ENCODE results near the gene TOB1.

The TOB1 gene

DNA sequence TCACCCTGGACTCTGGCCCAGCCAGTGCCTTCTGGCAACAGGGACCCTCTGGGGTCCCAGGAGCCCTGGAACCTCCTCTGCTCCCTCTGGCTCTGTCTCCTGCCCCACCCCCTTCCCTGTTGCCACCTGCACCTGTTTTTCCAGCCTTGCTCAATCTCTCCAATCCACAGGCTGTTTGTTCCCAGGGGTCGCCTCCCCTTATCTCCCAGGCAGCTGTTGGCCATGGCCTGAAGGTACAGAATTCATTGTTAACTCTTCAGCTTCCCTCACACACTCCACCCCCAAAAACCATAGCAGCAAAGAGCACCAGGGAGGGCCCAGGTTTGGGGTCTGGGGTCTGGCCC lies 39.3 kb upstream of the TOB1 start (continued):
- TF ChIP-seq, protein P1, sequence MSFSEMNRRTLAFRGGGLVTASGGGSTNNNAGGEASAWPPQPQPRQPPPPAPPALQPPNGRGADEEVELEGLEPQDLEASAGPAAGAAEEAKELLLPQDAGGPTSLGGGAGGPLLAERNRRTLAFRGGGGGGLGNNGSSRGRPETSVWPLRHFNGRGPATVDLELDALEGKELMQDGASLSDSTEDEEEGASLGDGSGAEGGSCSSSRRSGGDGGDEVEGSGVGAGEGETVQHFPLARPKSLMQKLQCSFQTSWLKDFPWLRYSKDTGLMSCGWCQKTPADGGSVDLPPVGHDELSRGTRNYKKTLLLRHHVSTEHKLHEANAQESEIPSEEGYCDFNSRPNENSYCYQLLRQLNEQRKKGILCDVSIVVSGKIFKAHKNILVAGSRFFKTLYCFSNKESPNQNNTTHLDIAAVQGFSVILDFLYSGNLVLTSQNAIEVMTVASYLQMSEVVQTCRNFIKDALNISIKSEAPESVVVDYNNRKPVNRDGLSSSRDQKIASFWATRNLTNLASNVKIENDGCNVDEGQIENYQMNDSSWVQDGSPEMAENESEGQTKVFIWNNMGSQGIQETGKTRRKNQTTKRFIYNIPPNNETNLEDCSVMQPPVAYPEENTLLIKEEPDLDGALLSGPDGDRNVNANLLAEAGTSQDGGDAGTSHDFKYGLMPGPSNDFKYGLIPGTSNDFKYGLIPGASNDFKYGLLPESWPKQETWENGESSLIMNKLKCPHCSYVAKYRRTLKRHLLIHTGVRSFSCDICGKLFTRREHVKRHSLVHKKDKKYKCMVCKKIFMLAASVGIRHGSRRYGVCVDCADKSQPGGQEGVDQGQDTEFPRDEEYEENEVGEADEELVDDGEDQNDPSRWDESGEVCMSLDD (tag by site-specific recombination; IDR thresholded peaks at IDR 0.05): no peak
- TF ChIP-seq ZNF324 (tag by site-specific recombination; IDR thresholded peaks at IDR 0.05) (no peak), ZNF394 (tag by site-specific recombination; IDR thresholded peaks at IDR 0.05; ENCODE audit: borderline replicate concordance) (no peak), ZNF670 (tag by site-specific recombination; IDR thresholded peaks at IDR 0.05; ENCODE audit: low read depth) (no peak)
- TF ChIP-seq, protein P2, sequence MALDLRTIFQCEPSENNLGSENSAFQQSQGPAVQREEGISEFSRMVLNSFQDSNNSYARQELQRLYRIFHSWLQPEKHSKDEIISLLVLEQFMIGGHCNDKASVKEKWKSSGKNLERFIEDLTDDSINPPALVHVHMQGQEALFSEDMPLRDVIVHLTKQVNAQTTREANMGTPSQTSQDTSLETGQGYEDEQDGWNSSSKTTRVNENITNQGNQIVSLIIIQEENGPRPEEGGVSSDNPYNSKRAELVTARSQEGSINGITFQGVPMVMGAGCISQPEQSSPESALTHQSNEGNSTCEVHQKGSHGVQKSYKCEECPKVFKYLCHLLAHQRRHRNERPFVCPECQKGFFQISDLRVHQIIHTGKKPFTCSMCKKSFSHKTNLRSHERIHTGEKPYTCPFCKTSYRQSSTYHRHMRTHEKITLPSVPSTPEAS (tag by site-specific recombination; IDR thresholded peaks at IDR 0.05): no peak

DNA sequence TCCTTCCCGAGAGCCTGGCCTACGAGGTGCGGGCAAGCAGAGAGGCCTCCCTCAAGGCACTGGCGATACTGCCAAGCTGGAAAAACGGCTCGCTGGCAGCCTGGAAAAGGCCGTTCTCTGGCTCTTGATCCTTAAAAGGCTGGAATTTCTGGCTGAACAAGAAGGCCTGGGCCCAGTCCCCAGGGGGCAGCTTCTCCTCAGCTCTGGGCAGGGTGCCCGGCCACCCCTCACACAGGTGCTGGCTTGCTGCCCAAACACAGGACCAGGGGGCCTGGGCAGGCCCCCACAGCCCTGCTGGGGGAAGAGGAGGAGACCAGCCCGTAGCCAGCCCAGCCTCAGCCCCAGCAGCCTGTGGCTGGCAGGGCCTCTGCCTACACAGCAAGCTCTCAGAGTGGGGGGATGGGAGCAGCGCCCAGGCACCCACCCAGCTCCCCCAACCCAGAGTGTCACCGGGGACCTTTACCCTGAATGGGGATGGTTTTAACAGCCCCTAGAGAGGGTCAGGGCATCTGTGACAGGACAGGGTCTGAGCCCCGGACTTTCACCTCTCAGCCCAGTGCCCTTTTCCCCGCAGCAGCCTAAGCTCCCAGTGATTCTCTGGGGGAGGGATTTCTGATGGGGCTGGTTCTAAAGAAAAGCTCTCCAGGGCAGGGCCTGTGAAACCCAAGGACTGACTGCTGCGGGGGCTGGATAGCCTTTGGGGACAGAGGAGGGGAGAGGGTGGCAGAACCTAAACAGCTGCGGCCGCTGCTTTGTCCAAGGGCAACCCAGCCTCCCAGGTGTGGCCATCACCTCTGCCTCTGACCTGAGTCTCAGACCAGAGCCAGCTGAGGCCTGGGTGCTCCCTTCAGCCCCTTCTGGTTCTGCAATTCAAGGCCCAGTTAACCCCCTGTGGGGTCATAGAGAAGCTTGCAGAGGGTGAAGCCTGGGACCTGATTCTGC lies 38.6 kb upstream of the TOB1 start:
- Histone ChIP-seq H3K4me1 (ENCODE audit: control insufficient read depth, insufficient read depth, low read length) (peaks cover 19% of the 10 kb centered on the region), H3K9me3 (ENCODE audit: control insufficient read depth, insufficient read depth, low read depth, low read length) (no peaks in the 10 kb centered on the region), H3K4me3 (ENCODE audit: low read depth, low read length) (no peak overlapping the region), H3K27ac (ENCODE audit: extremely low read depth, low read depth, low read length) (peak overlapping the region; percentile 37), H3K36me3 (ENCODE audit: control insufficient read depth in 2 of 2, insufficient read depth in 1 of 2, low read length in 2 of 2) (no peaks in the 10 kb centered on the region)
- ChIA-PET POLR2A (interaction anchor here (2.6 kb wide), 1 partner anchor 38 kb away, joined by 24 read pairs; the partner anchor contains the start of gene TOB1), CTCF (interaction anchor here (0.8 to 1.5 kb wide), 5 partner anchors 36 to 121 kb away, joined by 3 to 5 read pairs (median 4); no protein-coding TSS in a partner anchor)
- TF ChIP-seq ZFHX2 (tag by site-specific recombination; conservative IDR thresholded peaks at IDR 0.05) (peak; percentile 31), ZNF335 (tag by site-specific recombination; conservative IDR thresholded peaks at IDR 0.05) (peak; percentile 86), ZBTB20 (tag by site-specific recombination; IDR thresholded peaks at IDR 0.05) (peak; percentile 59), HOXA7 (CRISPR knock-in tag; IDR thresholded peaks at IDR 0.05; ENCODE audit: borderline replicate concordance) (no peak), ZNF610 (tag by site-specific recombination; IDR thresholded peaks at IDR 0.05; ENCODE audit: borderline replicate concordance) (no peak), ZIC2 (tag by site-specific recombination; IDR thresholded peaks at IDR 0.05) (peak; percentile 81), SCRT2 (tag by site-specific recombination; IDR thresholded peaks at IDR 0.05) (peak; percentile 46), ZNF423 (tag by site-specific recombination; IDR thresholded peaks at IDR 0.05) (peak; percentile 81), GLIS2 (tag by site-specific recombination; IDR thresholded peaks at IDR 0.05) (peak; percentile 69), ZNF623 (tag by site-specific recombination; IDR thresholded peaks at IDR 0.05) (no peak), GLIS1 (tag by site-specific recombination; IDR thresholded peaks at IDR 0.05) (peak; percentile 98), EGR2 (tag by site-specific recombination; IDR thresholded peaks at IDR 0.05; ENCODE audit: low read depth) (peak; percentile 62; the same call in 1 of the 2 replicates), ZNF341 (tag by site-specific recombination; IDR thresholded peaks at IDR 0.05; ENCODE audit: low read depth) (no peak), ZBTB8A (tag by site-specific recombination; IDR thresholded peaks at IDR 0.05) (peak; percentile 78)
- TF ChIP-seq, protein P3, sequence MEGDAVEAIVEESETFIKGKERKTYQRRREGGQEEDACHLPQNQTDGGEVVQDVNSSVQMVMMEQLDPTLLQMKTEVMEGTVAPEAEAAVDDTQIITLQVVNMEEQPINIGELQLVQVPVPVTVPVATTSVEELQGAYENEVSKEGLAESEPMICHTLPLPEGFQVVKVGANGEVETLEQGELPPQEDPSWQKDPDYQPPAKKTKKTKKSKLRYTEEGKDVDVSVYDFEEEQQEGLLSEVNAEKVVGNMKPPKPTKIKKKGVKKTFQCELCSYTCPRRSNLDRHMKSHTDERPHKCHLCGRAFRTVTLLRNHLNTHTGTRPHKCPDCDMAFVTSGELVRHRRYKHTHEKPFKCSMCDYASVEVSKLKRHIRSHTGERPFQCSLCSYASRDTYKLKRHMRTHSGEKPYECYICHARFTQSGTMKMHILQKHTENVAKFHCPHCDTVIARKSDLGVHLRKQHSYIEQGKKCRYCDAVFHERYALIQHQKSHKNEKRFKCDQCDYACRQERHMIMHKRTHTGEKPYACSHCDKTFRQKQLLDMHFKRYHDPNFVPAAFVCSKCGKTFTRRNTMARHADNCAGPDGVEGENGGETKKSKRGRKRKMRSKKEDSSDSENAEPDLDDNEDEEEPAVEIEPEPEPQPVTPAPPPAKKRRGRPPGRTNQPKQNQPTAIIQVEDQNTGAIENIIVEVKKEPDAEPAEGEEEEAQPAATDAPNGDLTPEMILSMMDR (tag by site-specific recombination; IDR thresholded peaks at IDR 0.05): peak; percentile 25; the same call in 1 of the 2 replicates
- TF ChIP-seq, protein P4, sequence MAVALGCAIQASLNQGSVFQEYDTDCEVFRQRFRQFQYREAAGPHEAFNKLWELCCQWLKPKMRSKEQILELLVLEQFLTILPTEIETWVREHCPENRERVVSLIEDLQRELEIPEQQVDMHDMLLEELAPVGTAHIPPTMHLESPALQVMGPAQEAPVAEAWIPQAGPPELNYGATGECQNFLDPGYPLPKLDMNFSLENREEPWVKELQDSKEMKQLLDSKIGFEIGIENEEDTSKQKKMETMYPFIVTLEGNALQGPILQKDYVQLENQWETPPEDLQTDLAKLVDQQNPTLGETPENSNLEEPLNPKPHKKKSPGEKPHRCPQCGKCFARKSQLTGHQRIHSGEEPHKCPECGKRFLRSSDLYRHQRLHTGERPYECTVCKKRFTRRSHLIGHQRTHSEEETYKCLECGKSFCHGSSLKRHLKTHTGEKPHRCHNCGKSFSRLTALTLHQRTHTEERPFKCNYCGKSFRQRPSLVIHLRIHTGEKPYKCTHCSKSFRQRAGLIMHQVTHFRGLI (tag by site-specific recombination; IDR thresholded peaks at IDR 0.05): peak; percentile 50; the same call in 1 of the 2 replicates
- TF ChIP-seq, protein P5, sequence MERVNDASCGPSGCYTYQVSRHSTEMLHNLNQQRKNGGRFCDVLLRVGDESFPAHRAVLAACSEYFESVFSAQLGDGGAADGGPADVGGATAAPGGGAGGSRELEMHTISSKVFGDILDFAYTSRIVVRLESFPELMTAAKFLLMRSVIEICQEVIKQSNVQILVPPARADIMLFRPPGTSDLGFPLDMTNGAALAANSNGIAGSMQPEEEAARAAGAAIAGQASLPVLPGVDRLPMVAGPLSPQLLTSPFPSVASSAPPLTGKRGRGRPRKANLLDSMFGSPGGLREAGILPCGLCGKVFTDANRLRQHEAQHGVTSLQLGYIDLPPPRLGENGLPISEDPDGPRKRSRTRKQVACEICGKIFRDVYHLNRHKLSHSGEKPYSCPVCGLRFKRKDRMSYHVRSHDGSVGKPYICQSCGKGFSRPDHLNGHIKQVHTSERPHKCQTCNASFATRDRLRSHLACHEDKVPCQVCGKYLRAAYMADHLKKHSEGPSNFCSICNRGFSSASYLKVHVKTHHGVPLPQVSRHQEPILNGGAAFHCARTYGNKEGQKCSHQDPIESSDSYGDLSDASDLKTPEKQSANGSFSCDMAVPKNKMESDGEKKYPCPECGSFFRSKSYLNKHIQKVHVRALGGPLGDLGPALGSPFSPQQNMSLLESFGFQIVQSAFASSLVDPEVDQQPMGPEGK (tag by site-specific recombination; IDR thresholded peaks at IDR 0.05): peak; percentile 80

Data from HEK293 (cell line).